Skin of body (tissue), 2 donors: ENCODE measurements around the gene MGLL. TPM values are rescaled to one million over a fixed set of nuclear protein-coding genes. Genes with fewer than 3 reads are reported as not detected.
A peak's percentile ranks its signal among the peaks of the same experiment; 100 is the strongest.

Experiments used
- DNase-seq: peaks from one replicate; lab custom pipeline; 2025; lab: John Stamatoyannopoulos, UW
- total RNA-seq: library from RNA; depleted of rRNA; stranded (reverse); fragments of >200 nt; gene quantifications from one replicate; pipeline ENCODE4 v1.2.3, GENCODE V29; 2014

Gene MGLL
- total RNA-seq, 1 donor from 2014 or later = 32.7 TPM

- no peak for DNase-seq
Measured at GRCh38 chr3:127835993-127836882, 13.9 kb upstream of the MGLL start.

- DNase-seq = no peak
Measured at GRCh38 chr3:127834771-127835170, 12.5 kb upstream of the MGLL start.

- DNase-seq = no peak
Measured at GRCh38 chr3:127833281-127834032, 11.1 kb upstream of the MGLL start.

GRCh38 chr3:127831723-127832172, 9.4 kb upstream of the MGLL start:
- DNase-seq = no peak

DNA sequence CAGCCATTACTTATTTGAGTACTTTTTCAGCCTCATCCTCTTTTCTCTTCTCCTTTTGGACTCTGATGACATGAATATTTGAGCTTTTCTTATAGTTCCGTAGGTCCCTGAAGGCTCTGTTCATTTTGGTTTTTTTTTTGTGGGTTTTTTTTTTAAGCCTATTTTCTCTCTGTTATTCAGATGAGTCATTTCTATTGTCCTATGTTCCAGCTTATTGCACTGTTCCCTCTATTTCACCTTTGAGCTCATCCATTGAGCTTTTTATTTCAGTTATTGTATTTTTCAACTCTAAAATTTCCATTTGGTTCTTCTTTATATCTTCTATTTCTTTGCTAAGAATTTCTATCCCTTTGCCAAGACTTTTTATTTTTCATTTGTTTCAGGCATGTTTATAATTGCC, 7.2 kb upstream of the MGLL start:
- DNase-seq = no peak

DNA sequence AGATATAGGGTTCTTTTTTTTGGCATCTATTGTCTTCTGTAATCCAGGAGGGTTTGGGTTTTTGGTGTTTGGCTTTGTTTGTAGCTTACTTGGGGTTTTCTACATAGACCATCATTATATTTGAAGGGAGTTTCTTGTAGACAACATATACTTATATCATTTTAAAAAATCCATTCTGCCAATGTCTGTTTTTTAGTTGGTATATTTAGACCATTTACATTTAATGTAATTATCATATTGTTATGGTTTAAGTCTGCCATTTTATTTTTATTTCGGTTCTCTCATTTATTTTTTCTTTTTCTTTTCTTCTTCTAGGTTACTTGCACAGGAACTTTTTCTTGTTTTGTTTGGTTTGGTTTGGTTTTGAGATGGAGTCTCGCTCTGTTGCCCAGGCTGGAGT, 5.5 kb upstream of the MGLL start:
- DNase-seq = no peak

DNA sequence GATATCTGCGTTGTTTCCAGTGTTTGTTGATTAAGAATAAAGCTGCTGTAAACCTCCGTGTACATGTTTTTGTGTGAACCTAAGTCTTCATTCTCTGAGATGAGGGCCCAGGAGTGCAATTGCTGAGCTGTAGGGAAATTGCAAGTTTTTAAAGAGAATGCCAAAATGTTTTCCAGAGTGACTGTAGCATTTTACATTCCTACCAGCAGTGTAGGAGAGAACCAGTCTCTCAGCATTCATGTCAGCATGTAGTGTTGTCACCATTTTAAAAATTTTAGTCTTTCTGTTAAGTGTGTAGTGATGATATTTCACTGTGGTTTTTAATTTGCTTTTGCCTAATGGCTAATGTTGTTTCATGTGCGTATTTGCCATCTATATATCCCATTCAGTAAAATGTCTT, 3.4 kb upstream of the MGLL start:
- DNase-seq = no peak

- DNase-seq = no peak
Measured at GRCh38 chr3:127824151-127824825, 2.0 kb upstream of the MGLL start.

GRCh38 chr3:127823426-127823857, 1.1 kb upstream of the MGLL start:
- peak; percentile 36 for DNase-seq

DNA sequence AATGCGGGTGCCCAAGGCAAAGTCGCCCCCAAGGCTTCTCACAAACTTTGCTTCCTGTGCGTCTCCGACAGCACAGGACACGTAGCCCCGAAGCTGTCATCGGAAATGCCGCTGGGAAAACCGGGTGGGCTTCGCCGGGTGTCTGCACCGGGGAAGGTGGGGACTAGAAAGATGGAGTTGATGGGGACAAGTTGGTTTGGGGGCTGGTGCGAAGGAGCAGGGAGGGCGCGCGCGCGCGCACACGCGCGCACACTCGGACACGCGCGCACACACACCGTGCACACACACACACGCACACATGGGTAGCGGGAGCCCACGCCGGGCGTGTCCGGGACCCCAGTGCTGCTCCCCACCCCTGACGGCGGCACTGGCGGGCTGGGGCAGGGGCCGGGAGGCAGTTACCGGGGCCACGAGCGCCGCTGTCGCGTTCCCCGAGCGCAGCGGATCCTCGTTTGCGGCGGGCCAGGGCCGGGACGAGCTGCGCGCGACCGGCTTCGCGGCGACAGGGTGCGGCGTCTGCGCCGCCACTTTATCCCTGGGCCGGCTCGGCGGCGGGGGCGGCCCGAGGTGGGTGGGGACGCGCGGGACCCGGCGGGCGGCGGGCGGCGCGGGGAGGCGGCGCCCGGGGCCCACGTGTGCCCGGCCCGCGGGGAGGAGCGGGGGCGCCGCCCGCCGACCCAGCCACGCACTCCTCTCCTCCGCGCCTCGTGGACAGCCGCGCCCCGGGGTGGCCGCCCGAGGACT, 539 bp upstream of the MGLL start:
- DNase-seq = peak; percentile 62

DNA sequence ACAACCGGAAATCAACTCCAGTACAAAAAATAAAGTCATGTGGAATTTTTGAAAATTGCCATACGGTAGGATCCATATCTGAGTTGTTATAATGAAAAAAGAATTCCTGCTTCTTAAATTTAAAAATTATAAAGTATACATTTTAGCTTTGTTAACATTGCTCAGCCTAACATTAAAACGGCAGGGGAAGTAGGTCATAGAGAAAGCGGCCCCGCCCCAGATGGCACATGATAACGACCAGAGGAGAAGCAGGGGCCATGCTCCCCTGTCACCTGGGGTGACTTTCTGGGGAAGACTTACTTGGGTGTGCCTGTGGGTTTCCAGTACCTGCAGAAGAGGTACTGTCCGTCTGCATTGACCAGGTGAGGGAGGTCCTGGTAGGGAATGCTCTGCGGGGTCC, 921 bp downstream of the MGLL start:
- DNase-seq = no peak

DNA sequence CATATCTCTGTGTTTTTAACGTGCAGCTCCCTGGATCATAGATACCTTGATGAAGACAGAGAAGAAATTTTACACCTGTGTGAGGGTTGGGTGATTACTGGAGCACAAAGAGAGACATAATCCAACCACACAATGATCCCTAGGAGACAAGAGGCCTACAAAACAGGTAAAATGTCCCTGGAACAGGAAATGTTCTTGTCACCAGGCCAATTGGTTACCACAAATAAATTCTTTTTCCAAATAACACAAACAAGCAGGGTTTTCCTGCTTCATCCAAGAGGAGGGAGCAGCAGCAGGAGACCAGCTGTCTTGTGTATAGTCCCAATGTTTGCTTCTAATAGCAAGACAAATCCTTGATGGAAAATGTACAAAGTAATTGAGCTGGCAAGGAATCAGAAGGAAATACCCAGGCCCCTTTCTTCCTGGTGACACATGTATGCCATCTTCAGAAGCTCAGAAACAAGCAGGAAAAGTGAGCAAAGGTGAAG, 1.4 kb downstream of the MGLL start:
- DNase-seq = peak; percentile 74

DNA sequence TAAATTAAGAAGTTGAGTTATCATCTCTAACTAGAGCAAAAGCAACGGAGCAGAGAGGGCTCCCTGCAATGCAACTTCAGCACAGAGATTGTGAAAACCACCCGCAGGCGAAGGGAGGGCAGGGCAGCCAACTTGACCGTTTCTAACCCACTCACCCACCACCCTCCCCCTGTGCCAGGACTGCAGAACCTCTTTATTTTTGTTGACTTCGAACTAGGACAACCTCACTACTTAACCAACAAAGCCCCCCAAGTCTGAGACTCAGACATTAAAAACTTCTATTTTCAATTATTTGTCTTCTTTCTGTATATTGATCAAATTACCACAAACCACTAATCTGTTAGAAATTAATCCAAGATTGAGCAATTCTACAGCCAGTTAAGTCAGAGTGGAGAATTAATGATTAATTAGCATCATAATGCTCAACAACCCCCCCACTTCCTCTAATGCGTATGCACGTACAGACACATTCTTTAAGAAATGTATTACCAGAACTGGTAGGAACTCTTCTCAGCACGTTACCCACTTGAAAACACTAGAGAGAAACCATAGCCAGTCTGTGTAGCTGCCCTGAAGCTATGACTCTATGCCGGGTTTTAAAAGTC, 2.0 kb downstream of the MGLL start:
- no peak for DNase-seq

GRCh38 chr3:127819656-127820055, 2.7 kb downstream of the MGLL start:
- no peak for DNase-seq

DNA sequence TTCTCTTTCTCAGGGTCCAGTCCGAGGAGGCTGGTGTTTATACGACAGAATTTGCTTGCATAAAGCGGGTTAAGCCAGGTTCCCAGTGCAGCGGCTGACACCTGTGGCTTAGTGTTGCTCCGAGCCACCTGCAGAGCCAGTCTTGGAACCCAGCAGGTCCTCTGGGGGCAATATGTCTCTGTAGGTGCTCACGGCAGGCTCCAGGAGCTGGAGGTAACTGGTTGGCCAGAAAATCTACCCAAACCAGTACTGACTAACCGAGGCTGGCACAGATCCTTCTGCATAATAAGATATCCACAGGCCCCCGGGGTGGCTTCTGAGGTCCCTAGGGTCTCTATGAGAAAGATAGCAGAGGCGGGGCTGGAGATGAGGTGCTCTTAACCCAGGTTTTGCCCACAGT, 3.2 kb downstream of the MGLL start:
- no peak for DNase-seq

GRCh38 chr3:127817406-127817841, 4.9 kb downstream of the MGLL start:
- no peak for DNase-seq

GRCh38 chr3:127816783-127817405, 5.4 kb downstream of the MGLL start:
- DNase-seq = no peak

GRCh38 chr3:127815641-127816605, 6.4 kb downstream of the MGLL start:
- no peak for DNase-seq

DNA sequence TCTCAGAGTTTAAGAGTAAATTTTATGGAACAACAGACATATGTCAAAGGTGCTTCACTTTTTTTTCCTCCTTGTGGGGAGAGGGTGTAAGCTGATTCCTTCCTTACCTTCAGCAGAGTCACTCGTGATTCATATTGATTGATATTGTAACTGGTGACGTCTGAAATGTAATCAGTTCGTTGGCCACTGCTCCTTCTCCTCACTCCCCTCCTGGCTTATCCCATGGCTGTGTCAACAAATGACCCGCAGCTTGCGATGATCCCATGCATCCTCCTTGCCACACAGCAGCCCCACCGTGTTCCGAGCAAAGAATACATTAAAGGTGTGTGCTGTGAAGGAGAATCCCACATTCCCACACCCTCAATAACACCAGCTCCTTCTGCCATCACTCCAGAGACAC, 7.3 kb downstream of the MGLL start:
- DNase-seq = no peak
